Fibroblast of lung (primary cell): Measurements from ENCODE around the gene NUDC. TPM values are rescaled to one million over a fixed set of nuclear protein-coding genes. Genes with fewer than 3 reads are reported as not detected.
A peak's percentile ranks its signal among the peaks of the same experiment; 100 is the strongest.

Experiments
- DNase-seq, 2 donors: peaks; one replicate each; pipeline versions ENCODE4 v3.0.0 to v3.0.0-alpha.2; 2010; ENCODE audit warnings: low read depth in 2 of 2
- H2AFZ ChIP-seq: 2 replicates; pipeline ENCODE4 v1.5.1; 2012; ENCODE audit warnings: low read length, control low read depth, inconsistent platforms
- H3K27ac ChIP-seq: 2 replicates; pipeline ENCODE4 v1.5.1; 2011; ENCODE audit warnings: low read length, control low read depth; ENCODE audit not compliant: insufficient read depth
- H3K27me3 ChIP-seq: 2 replicates; pipeline ENCODE4 v1.5.1; 2011; ENCODE audit warnings: mild to moderate bottlenecking, low read length; ENCODE audit not compliant: control insufficient read depth, insufficient read depth
- H3K36me3 ChIP-seq: 2 replicates; pipeline ENCODE4 v1.5.1; 2011; ENCODE audit warnings: low read length; ENCODE audit not compliant: control insufficient read depth, insufficient read depth
- H3K4me1 ChIP-seq: 2 replicates; pipeline ENCODE4 v1.5.1; 2011; ENCODE audit warnings: low read length; ENCODE audit not compliant: control insufficient read depth, insufficient read depth; ENCODE audit errors: extremely low read depth
- H3K4me2 ChIP-seq: 2 replicates; pipeline ENCODE4 v1.5.1; 2011; ENCODE audit warnings: low read length, control low read depth; ENCODE audit not compliant: insufficient read depth; ENCODE audit errors: extremely low read depth
- H3K4me3 ChIP-seq, 4 experiments: fragments of 200-600 bp in 1 of 4; sonication (generic) in 1 of 4; replicated peaks in 1 of 4; 2 replicates each; pipeline ENCODE4 v1.5.1; 2011 to 2016; ENCODE audit warnings: low read length in 4 of 4, low read depth in 3 of 4, mild to moderate bottlenecking in 3 of 4, control low read depth in 2 of 4, inconsistent platforms in 1 of 4, mixed read lengths in 1 of 4; ENCODE audit not compliant: insufficient read depth in 1 of 4; ENCODE audit errors: control extremely low read depth in 1 of 4
- H3K79me2 ChIP-seq: 2 replicates; pipeline ENCODE4 v1.5.1; 2012; ENCODE audit warnings: mild to moderate bottlenecking, low read length, inconsistent platforms; ENCODE audit not compliant: control insufficient read depth, insufficient read depth
- H3K9ac ChIP-seq: 2 replicates; pipeline ENCODE4 v1.5.1; 2011; ENCODE audit warnings: mild to moderate bottlenecking, low read length, control low read depth; ENCODE audit not compliant: insufficient read depth
- H3K9me3 ChIP-seq: 2 replicates; pipeline ENCODE4 v1.5.1; 2012; ENCODE audit warnings: low read depth, low read length; ENCODE audit not compliant: control insufficient read depth, insufficient read depth
- H4K20me1 ChIP-seq: 2 replicates; pipeline ENCODE4 v1.5.1; 2011; ENCODE audit warnings: low read length; ENCODE audit not compliant: control insufficient read depth, insufficient read depth; ENCODE audit errors: extremely low read depth
- CTCF ChIP-seq, 2 donors: IDR thresholded peaks in 1 of 2; conservative IDR thresholded peaks in 1 of 2; 1 replicate in 1 of 2; 2 replicates in 1 of 2; pipeline ENCODE4 v1.5.1; 2011 to 2012; ENCODE audit warnings: low read length in 2 of 2, control low read depth in 1 of 2, inconsistent platforms in 1 of 2, low read depth in 1 of 2, mild to moderate bottlenecking in 1 of 2
- EZH2 ChIP-seq: IDR thresholded peaks from 2 replicates; pipeline ENCODE4 v1.5.1; 2012; ENCODE audit warnings: low read length, control low read depth, mild to moderate bottlenecking; ENCODE audit errors: missing control alignments
- polyA plus RNA-seq, 2 donors: library from polyadenylated mRNA; depleted of rRNA in 1 of 2; stranded (reverse) in 1 of 2; unstranded in 1 of 2; fragments of >200 nt; gene quantifications; 2 replicates each; pipeline ENCODE4 v1.2.1, GENCODE V29; 2011 to 2012; ENCODE audit warnings: missing spikeins in 1 of 2
- total RNA-seq: library from RNA; depleted of rRNA; stranded (reverse); fragments of >200 nt; gene quantifications from 2 replicates; pipeline ENCODE4 v1.2.1, GENCODE V29; 2014

NUDC gene
- total and polyA plus RNA-seq, 2 donors (not counting 1 experiment from before 2014, with no cell fraction given), result 21.5 to 41.5 TPM

- Histone ChIP-seq H2AFZ (no peak overlapping the region), H3K4me2 (no peak overlapping the region)
- DNase-seq, result no peak
Measured at GRCh38 chr1:26957306-26957705, 35.8 kb downstream of the NUDC start.

GRCh38 chr1:26959270-26959669, 37.7 kb downstream of the NUDC start:
- Histone ChIP-seq H3K4me3 (peak overlapping the region in 1 of 4 experiments; percentile 28), H3K4me2 (no peak overlapping the region), H2AFZ (no peak overlapping the region), H4K20me1 (no peaks in the 10 kb centered on the region), H3K9me3 (no peaks in the 10 kb centered on the region), H3K27ac (no peak overlapping the region), H3K9ac (no peak overlapping the region), H3K27me3 (peaks cover 23% of the 10 kb centered on the region), H3K4me1 (peaks cover 7% of the 10 kb centered on the region), H3K79me2 (no peaks in the 10 kb centered on the region), H3K36me3 (no peaks in the 10 kb centered on the region)
- TF ChIP-seq EZH2, result no peak
- no peak for TF ChIP-seq CTCF (conservative IDR thresholded peaks at IDR 0.05 in 1 of 2, IDR thresholded peaks at IDR 0.05 in 1 of 2; ENCODE audit: low read depth in 1 of 2, low read length in 2 of 2)
- no peak for DNase-seq

More at GRCh38 chr1:26957306-26957705, 35.8 kb downstream of the NUDC start:
- Histone ChIP-seq H4K20me1 (no peaks in the 10 kb centered on the region), H3K4me1 (peaks cover 6% of the 10 kb centered on the region), H3K9me3 (no peaks in the 10 kb centered on the region), H3K36me3 (no peaks in the 10 kb centered on the region), H3K27ac (no peak overlapping the region), H3K79me2 (no peaks in the 10 kb centered on the region), H3K4me3 (no peak overlapping the region), H3K9ac (no peak overlapping the region), H3K27me3 (peaks cover 23% of the 10 kb centered on the region)
- no peak for TF ChIP-seq EZH2
- TF ChIP-seq CTCF (conservative IDR thresholded peaks at IDR 0.05 in 1 of 2, IDR thresholded peaks at IDR 0.05 in 1 of 2; ENCODE audit: low read depth in 1 of 2, low read length in 2 of 2), result no peak

- Histone ChIP-seq H2AFZ (no peak within 1 kb of the TSS), H3K27me3 (peaks cover 23% of the 10 kb centered on the region), H3K9ac (no peak within 1 kb of the TSS), H3K79me2 (no peaks in the 10 kb centered on the region), H3K4me1 (peaks cover 7% of the 10 kb centered on the region), H3K36me3 (no peaks in the 10 kb centered on the region), H3K27ac (no peak within 1 kb of the TSS), H3K4me2 (no peak within 1 kb of the TSS), H4K20me1 (no peaks in the 10 kb centered on the region), H3K4me3 (peak within 1 kb of the TSS in 2 of 4 experiments; percentile 28 to 36), H3K9me3 (no peaks in the 10 kb centered on the region)
- TF ChIP-seq CTCF (conservative IDR thresholded peaks at IDR 0.05 in 1 of 2, IDR thresholded peaks at IDR 0.05 in 1 of 2; ENCODE audit: low read depth in 1 of 2, low read length in 2 of 2), result no peak
- peak; percentile 99 for TF ChIP-seq EZH2
- DNase-seq, result no peak
Measured at GRCh38 chr1:26959722-26960624, 38.4 kb downstream of the NUDC start, which contains the start of gene KDF1. KDF1 (minus strand) TSS chr1:26960468; CDS start chr1:26952380, 8,088 bp downstream.
